Caco-2 (cell line): ENCODE results near the gene FCHSD1. TPM values are rescaled to one million over a fixed set of nuclear protein-coding genes. Genes with fewer than 3 reads are reported as not detected.
A peak's percentile ranks its signal among the peaks of the same experiment; 100 is the strongest.

Source experiments
- BruUV-seq: library from RNA; stranded (reverse); fragments of 400-500 nt; replicated peaks from 2 replicates; lab custom pipeline; 2021; lab: Mats Ljungman, UMichigan
- CTCF ChIA-PET: fragments of 300-600 bp; sonication (Branson Sonifier 250); formaldehyde crosslinking; loops from one replicate; lab custom pipeline; 2022; ENCODE audit warnings: antibody characterized with exemption; lab: Charles Lee
- POLR2A ChIA-PET: fragments of 300-600 bp; sonication (Branson Sonifier 250); formaldehyde crosslinking; loops from one replicate; lab custom pipeline; 2022; ENCODE audit warnings: antibody characterized with exemption; lab: Charles Lee
- DNase-seq, 2 experiments: peaks; one replicate each; pipeline versions ENCODE4 v3.0.0 to v3.0.0-alpha.2; 2020 to 2022
- H3K27me3 ChIP-seq: replicated peaks from 2 replicates; pipeline ENCODE4 v1.6.0; 2011; ENCODE audit warnings: low read length; ENCODE audit not compliant: control insufficient read depth, insufficient read depth
- H3K36me3 ChIP-seq: 2 replicates; pipeline ENCODE4 v1.5.1; 2011; ENCODE audit warnings: low read length; ENCODE audit not compliant: control insufficient read depth, insufficient read depth
- H3K4me1 ChIP-seq: fragments of 250-450 bp; sonication (Bioruptor Pico); 2 replicates; pipeline ENCODE4 v1.5.1; 2020; ENCODE audit warnings: mild to moderate bottlenecking
- H3K4me3 ChIP-seq: 2 replicates; pipeline ENCODE4 v1.5.1; 2011; ENCODE audit warnings: low read depth, mild to moderate bottlenecking, control low read depth, low read length
- H3K9me3 ChIP-seq: fragments of 250-450 bp; sonication (Bioruptor Pico); 2 replicates; pipeline ENCODE4 v1.5.1; 2020; ENCODE audit warnings: mild to moderate bottlenecking, moderate library complexity
- H3K27ac Mint-ChIP-seq: one replicate; pipeline ENCODE4 v1.8.0; 2022; ENCODE audit warnings: mixed read lengths; ENCODE audit not compliant: unreplicated experiment
- H3K27me3 Mint-ChIP-seq: one replicate; pipeline ENCODE4 v1.8.0; 2022; ENCODE audit warnings: mixed read lengths; ENCODE audit not compliant: insufficient read depth, unreplicated experiment
- H3K36me3 Mint-ChIP-seq: one replicate; pipeline ENCODE4 v1.8.0; 2022; ENCODE audit warnings: mild to moderate bottlenecking, mixed read lengths; ENCODE audit not compliant: insufficient read depth, unreplicated experiment
- H3K4me1 Mint-ChIP-seq: one replicate; pipeline ENCODE4 v1.8.0; 2022; ENCODE audit warnings: low read depth, mixed read lengths; ENCODE audit not compliant: unreplicated experiment
- H3K4me3 Mint-ChIP-seq: one replicate; pipeline ENCODE4 v1.8.0; 2022; ENCODE audit warnings: mild to moderate bottlenecking, moderate library complexity, mixed read lengths; ENCODE audit not compliant: unreplicated experiment
- H3K9me3 Mint-ChIP-seq: one replicate; pipeline ENCODE4 v1.8.0; 2022; ENCODE audit warnings: mixed read lengths; ENCODE audit not compliant: unreplicated experiment
- intact Hi-C: fragments of 100-400 bp; cut with micrococcal nuclease; formaldehyde crosslinking; loops from one replicate; pipeline ENCODE4 v1.10.0; 2022; ENCODE audit not compliant: unreplicated experiment
- total RNA-seq: library from RNA; stranded (reverse); gene quantifications from 2 replicates; pipeline ENCODE4 v1.2.3, GENCODE V29; 2022
- TF ChIP-seq, protein P1 (sequence below), 2 experiments: fragments of 200-600 bp in 1 of 2; IDR thresholded peaks; 1 replicate in 1 of 2; 2 replicates in 1 of 2; pipeline versions ENCODE4 v1.5.1 to v1.8.0; 2011 to 2022; ENCODE audit warnings: antibody characterized with exemption in 1 of 2, control low read depth in 1 of 2, inconsistent platforms in 1 of 2, low read depth in 1 of 2, low read length in 1 of 2, mild to moderate bottlenecking in 1 of 2, moderate library complexity in 1 of 2; ENCODE audit not compliant: insufficient read depth in 1 of 2, severe bottlenecking in 1 of 2, unreplicated experiment in 1 of 2

The FCHSD1 gene
- total RNA-seq, 1 experiment from 2014 or later, result 25.0 TPM

DNA sequence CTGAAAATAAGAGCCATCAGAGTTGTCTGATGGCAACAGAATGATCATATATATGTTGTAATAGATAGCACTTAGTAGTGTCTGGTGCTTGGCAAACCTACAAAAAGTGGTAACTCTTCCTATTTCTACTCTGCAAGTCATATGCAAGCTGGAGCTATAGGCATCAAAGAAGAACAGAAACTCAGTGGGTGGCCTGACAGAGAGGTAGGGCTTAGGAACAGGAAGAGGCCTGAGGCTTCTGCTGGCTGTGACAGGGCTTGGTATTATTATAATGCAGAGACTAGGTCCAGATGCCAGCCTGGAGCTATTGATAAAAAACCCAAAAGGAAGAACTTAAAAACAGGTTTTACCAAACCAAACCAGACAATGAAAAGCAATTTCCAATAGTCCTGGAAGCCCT is 28.0 kb downstream of the FCHSD1 start:
- H3K4me3 ChIP-seq, result no peak overlapping the region
- intact Hi-C loops, result no loop called here
- no peak for DNase-seq
- TF ChIP-seq, protein P1, sequence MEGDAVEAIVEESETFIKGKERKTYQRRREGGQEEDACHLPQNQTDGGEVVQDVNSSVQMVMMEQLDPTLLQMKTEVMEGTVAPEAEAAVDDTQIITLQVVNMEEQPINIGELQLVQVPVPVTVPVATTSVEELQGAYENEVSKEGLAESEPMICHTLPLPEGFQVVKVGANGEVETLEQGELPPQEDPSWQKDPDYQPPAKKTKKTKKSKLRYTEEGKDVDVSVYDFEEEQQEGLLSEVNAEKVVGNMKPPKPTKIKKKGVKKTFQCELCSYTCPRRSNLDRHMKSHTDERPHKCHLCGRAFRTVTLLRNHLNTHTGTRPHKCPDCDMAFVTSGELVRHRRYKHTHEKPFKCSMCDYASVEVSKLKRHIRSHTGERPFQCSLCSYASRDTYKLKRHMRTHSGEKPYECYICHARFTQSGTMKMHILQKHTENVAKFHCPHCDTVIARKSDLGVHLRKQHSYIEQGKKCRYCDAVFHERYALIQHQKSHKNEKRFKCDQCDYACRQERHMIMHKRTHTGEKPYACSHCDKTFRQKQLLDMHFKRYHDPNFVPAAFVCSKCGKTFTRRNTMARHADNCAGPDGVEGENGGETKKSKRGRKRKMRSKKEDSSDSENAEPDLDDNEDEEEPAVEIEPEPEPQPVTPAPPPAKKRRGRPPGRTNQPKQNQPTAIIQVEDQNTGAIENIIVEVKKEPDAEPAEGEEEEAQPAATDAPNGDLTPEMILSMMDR (IDR thresholded peaks at IDR 0.05; ENCODE audit: insufficient read depth in 1 of 2, low read depth in 1 of 2, low read length in 1 of 2, severe bottlenecking in 1 of 2, unreplicated experiment in 1 of 2), result no peak
- peaks cover 2% of the 10 kb centered on the region for H3K36me3 ChIP-seq
- ChIA-PET POLR2A (no interaction called here), CTCF (interaction anchor here (0.9 kb wide), 1 partner anchor 31 kb away, joined by 6 read pairs; no protein-coding TSS in a partner anchor)
- H3K9me3 ChIP-seq, result no peaks in the 10 kb centered on the region
- no peak overlapping the region for H3K27ac Mint-ChIP-seq
- no peaks in the 10 kb centered on the region for H3K9me3 Mint-ChIP-seq
- H3K4me1 ChIP-seq, result peaks cover 4% of the 10 kb centered on the region; the same call in 1 of the 2 replicates
- H3K36me3 Mint-ChIP-seq, result peaks cover 44% of the 10 kb centered on the region
- no peaks in the 10 kb centered on the region for H3K27me3 Mint-ChIP-seq
- no peaks in the 10 kb centered on the region for H3K4me1 Mint-ChIP-seq
- BruUV-seq, result no TSS peak
- no peak overlapping the region for H3K4me3 Mint-ChIP-seq
- no peaks in the 10 kb centered on the region for H3K27me3 ChIP-seq

DNA sequence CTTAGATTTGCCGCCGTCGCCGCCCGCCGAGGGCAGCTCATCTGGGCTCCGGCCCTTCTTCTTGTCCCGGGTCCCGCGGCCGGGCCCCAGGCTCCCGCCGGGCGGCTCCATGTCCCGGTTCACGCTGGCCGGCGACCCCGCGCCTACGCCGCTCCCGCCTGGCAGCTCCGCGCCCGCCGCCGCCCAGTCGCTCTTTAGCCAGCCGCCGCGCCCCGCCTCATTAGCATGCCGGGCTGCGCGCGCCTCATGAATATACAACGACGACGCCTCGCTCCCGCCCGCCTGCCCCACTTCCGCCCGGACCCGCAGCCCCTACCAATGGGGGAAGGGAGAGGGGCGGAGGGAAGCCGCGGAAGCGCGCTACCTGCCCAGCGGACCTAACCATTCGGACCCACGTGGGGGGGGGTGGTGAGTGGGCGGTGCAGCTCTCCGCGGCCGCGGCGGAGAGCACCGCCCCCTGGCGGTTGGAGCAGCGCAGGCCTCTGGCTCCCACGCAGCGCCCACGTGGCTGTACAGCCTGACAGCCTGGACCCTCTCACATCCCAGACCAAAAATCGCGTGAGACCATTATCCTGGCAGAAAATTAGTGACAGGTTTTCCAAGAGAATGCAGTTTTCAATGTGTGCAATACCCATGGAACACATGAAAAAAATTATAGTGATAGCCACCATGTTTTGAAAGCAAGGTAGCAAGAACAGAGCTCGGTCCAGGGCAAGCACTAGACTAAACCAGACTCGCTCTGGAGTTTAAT is 32.2 kb downstream of the FCHSD1 start, which contains the start of gene DIAPH1:
DIAPH1 (minus strand) TSS at position 197 of the 751 bp plus-strand sequence; CDS start at position 111, 86 bp downstream.
- ChIA-PET CTCF (interaction anchor here (0.7 to 3.2 kb wide), 14 partner anchors 10 to 1403 kb away, joined by 3 to 190 read pairs (median 7); partner anchors contain the start of genes HDAC3 and RELL2), POLR2A (interaction anchor here (0.5 to 2.6 kb wide), 8 partner anchors 11 to 986 kb away, joined by 3 to 57 read pairs (median 3); partner anchors contain the start of genes CD14, HDAC3, RELL2 and TAF7)
- Mint-ChIP-seq H3K4me3 (peak within 1 kb of the TSS; percentile 89), H3K9me3 (no peaks in the 10 kb centered on the region), H3K4me1 (peaks cover 13% of the 10 kb centered on the region), H3K36me3 (peaks cover 52% of the 10 kb centered on the region), H3K27ac (peak within 1 kb of the TSS; percentile 96), H3K27me3 (no peaks in the 10 kb centered on the region)
- Histone ChIP-seq H3K27me3 (no peaks in the 10 kb centered on the region), H3K4me3 (peak within 1 kb of the TSS; percentile 87), H3K36me3 (peaks cover 2% of the 10 kb centered on the region; the same call in 1 of the 2 replicates), H3K4me1 (peaks cover 29% of the 10 kb centered on the region), H3K9me3 (no peaks in the 10 kb centered on the region)
- DNase-seq, result peak; percentile 98
- intact Hi-C loops, result loop anchor here (1.0 kb wide), 6 partner anchors 11 to 55 kb away; partner anchors contain the start of genes FCHSD1, HDAC3 and RELL2
- no TSS peak for BruUV-seq
- TF ChIP-seq, protein P1 (IDR thresholded peaks at IDR 0.05; ENCODE audit: insufficient read depth in 1 of 2, low read depth in 1 of 2, low read length in 1 of 2, severe bottlenecking in 1 of 2, unreplicated experiment in 1 of 2), result peak; percentile 95 to 97
